ENCODE results near the gene FHOD3.

DNA sequence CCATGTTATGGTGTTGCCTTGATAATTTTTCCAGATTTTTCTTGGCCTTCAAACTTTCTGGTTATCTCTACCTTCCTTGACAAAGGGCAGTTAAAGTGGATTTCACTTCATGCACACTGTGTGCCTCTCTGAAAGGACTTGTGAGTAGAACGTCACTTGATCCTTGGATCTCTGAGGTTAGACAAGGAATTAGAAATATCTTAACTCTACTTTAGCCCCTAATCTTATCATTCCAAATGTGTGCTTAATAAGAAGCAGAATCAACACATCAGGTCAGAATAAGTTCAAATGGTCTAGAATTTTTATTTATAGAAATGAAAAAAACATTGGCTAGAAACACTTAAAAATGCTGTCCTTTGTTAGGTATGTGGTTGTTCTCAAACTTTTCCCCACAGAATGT is 325.6 kb downstream of the FHOD3 start:
- TF ChIP-seq, protein P1, sequence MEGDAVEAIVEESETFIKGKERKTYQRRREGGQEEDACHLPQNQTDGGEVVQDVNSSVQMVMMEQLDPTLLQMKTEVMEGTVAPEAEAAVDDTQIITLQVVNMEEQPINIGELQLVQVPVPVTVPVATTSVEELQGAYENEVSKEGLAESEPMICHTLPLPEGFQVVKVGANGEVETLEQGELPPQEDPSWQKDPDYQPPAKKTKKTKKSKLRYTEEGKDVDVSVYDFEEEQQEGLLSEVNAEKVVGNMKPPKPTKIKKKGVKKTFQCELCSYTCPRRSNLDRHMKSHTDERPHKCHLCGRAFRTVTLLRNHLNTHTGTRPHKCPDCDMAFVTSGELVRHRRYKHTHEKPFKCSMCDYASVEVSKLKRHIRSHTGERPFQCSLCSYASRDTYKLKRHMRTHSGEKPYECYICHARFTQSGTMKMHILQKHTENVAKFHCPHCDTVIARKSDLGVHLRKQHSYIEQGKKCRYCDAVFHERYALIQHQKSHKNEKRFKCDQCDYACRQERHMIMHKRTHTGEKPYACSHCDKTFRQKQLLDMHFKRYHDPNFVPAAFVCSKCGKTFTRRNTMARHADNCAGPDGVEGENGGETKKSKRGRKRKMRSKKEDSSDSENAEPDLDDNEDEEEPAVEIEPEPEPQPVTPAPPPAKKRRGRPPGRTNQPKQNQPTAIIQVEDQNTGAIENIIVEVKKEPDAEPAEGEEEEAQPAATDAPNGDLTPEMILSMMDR (IDR thresholded peaks at IDR 0.05): no peak
- no peak for TF ChIP-seq POLR2A (IDR thresholded peaks at IDR 0.05)
